GM19193 (cell line): ENCODE data around the gene HAPLN2.

Experiments used
- POLR2A ChIP-seq: IDR thresholded peaks from 4 replicates; pipeline ENCODE4 v1.6.1; 2011; ENCODE audit not compliant: insufficient read depth, insufficient read length; ENCODE audit errors: extremely low read depth

Gene HAPLN2

GRCh38 chr1:156600733-156601121, 18.5 kb upstream of the HAPLN2 start:
- TF ChIP-seq POLR2A: no peak

DNA sequence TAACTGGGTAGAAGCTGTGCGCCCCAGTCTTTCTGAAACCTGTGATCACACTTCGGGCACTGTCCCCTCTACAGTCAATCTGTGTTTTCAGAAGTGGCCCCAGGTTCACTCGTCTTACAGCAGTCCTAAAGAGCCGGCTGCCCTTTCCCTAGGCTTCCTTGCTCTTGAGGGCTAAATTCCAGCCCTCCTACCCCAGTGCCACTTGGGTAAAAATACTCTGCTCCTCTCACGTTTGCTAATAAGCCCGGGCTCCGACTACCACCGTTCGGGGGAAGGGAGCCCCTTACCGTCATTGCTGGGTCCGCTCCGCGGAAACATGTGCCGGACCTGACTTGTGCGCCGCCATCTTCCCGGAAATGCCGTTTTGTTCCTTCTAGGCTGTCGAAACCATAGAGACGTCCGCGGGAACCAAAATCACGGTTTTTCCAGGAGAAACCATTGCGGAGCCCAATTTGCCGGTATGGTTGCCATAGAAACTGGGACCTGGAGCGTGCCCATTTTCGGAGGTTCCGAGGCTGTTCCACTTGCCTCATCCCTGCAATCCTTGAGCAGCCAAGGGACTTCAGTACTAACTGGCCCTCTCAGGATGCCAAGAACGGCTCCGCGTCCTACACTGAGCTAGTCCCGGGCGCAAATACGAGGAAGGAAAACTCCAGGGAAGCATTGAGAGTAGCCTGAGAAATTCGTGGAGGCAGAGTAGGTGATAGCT, 17.9 kb upstream of the HAPLN2 start, which contains the start of gene GPATCH4:
Gene GPATCH4 (minus strand): TSS at position 358 of the 709 bp plus-strand sequence.
- TF ChIP-seq POLR2A: peak; percentile 86

DNA sequence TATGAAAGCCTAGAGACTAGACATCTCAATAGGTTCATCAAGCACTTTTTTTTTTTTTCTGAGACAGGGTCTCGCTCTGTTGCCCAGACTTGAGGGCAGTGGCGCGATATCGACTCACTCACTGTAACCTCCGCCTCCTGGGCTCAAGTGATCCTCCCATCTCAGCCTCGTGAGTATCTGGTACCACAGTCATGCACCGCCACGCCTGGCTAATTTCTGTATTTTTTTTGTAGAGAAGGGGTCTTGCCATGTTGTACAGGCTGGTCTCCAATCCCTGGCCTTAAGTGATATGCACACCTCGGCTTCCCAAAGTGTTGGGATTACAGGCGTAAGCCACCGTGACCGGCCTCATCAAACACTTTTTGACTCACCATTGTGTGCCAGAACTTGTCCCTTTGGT, 17.3 kb upstream of the HAPLN2 start:
- TF ChIP-seq POLR2A: no peak

- TF ChIP-seq POLR2A: no peak
Measured at GRCh38 chr1:156602557-156602993, 16.6 kb upstream of the HAPLN2 start.

GRCh38 chr1:156608036-156608674, 11.1 kb upstream of the HAPLN2 start:
- TF ChIP-seq POLR2A: no peak

DNA sequence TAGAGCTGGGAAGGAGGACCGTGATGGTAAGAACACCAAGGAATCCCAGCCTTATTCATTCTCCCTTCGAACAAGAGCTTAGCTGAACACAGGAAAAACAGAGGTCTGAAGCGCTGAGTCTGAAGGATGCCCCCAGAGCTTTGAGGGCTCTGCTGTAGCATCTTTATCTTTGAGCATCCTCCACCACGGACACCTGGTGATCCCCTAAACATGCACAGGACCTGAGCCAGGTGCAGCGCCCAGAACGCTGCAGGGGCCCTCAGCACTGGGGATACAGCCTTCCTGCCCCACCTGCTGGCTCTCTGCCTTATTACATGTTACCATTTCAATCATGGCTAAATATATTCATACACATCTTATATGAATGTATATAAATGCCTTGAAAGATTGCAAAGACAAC, 10.2 kb upstream of the HAPLN2 start:
- no peak for TF ChIP-seq POLR2A

DNA sequence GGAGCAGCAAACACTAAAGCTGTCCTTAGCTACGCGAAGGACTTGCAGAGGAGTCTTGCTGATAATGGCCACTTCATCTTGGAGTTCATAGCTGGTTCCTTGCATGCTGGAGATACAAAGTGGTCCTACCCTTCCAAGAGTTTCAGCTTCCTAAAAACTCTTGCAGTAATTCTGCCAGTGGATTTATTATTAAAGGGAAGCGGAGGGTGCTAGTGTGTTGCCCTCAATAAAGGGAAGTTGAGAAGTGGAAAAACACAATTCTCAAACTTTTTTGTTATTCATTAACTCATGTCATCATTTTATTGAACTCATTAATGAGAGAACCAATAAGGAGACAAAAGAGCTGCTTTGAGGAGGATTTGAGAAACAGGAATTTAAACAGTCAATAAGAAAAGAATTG, 6.5 kb upstream of the HAPLN2 start:
- no peak for TF ChIP-seq POLR2A

- TF ChIP-seq POLR2A: no peak
Measured at GRCh38 chr1:156615946-156616345, 3.3 kb upstream of the HAPLN2 start.

DNA sequence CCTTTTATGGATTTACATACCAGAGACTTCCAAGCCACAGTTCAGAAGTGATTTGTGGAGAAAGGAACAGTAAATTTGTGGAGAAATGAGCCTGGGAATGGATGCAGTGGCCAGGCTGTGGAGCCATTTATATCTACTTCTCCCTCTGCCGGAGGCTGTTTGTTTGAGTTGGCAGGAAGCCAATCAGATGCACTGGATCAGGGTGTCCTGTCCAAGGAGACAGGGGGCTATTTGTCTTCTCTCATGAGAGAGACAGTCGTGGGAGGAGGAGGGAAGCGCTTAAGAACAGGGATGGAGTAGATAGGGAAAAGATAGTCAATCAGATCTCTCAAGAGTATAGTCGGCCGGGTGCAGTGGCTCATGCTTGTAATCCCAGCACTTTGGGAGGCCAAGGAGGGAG, 2.8 kb upstream of the HAPLN2 start:
- TF ChIP-seq POLR2A: no peak

DNA sequence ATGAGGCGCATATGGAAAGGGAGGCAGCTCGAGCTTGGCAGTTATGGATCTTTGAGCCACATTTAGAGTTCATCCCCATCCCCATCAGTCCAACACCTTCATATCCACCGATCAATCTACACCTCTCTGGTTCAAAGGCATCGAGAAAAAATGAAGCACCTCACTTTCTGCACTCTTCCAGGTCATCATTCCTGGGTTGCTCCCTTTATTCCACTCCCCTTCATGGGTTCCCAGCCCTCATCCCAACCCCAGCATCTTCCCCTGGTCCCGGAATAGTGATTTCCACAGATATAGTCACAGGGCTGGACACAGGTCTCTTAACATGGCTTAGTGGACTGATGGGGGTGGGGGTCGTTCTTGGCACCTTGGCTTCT, 354 bp downstream of the HAPLN2 start:
- no peak for TF ChIP-seq POLR2A

GRCh38 chr1:156622581-156623297, 3.5 kb downstream of the HAPLN2 start:
- no peak for TF ChIP-seq POLR2A

GRCh38 chr1:156623946-156624813, 5.0 kb downstream of the HAPLN2 start:
- TF ChIP-seq POLR2A: no peak

GRCh38 chr1:156624814-156625435, 5.7 kb downstream of the HAPLN2 start:
- no peak for TF ChIP-seq POLR2A

DNA sequence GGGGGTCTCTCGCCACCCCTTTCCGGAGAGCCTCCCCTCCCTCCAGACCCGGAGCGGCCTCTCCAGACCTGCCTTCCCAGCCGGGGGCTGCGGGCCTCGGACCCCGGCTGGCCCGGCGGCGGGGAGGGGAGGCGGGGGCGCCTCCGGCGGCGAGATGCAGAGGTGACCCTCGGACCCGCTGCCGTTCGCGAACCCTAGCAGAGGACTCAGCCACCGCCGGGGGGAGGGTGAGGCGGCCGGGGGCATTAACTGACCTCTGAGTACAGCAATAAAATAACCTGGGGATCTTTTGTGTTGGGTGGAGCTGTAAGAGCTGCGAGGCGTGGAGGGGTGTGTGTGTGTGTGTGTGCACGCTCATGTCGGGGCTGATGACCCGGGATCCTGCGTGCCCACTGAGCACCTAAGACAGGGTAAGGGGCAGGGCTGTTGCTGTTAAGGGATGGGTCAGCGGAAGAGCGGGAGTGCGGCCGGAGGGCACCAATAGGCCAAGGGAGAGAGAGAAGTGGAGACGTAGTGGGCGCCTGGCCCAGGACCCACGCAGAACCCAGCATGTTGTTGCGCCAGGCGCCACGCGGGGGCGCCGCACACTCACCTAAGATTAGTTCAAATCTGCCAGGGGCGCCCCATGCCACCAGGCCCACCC, 6.3 kb downstream of the HAPLN2 start:
- no peak for TF ChIP-seq POLR2A

DNA sequence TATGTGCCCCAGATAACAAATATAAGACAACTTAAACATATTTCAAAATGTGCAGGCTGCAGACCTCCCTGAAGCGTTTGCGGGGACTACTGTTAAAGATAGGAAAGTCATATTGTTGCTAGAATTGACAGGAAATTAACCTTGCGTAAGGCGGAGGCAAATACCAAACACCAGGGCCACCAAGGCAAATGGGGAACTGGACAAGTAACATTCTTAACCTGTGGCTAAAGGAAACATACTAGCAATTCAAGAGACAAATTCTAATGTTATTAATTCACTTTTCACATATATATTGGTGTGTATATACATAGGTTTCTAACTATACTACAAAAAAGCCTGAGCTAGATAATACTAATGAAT, 6.8 kb downstream of the HAPLN2 start:
- no peak for TF ChIP-seq POLR2A

GRCh38 chr1:156627313-156627880, 8.2 kb downstream of the HAPLN2 start:
- TF ChIP-seq POLR2A: no peak
